K562 (cell line): ENCODE measurements around the gene ITGBL1.

ENCODE experiments used
- EP400 ChIP-seq: fragments of 450-650 bp; IDR thresholded peaks from 2 replicates; pipeline ENCODE4 v1.6.1; 2017; ENCODE audit warnings: antibody characterized with exemption, mild to moderate bottlenecking, moderate library complexity
- EZH2 ChIP-seq: IDR thresholded peaks from 2 replicates; pipeline ENCODE4 v1.6.1; 2012; ENCODE audit warnings: low read depth, mild to moderate bottlenecking, inconsistent platforms, low read length, borderline replicate concordance
- FOXM1 ChIP-seq, 2 experiments: fragments of 450-650 bp in 1 of 2; sonication (generic) in 1 of 2; formaldehyde crosslinking in 1 of 2; IDR thresholded peaks; 2 replicates each; pipeline versions ENCODE4 v1.6.1 to v1.9.0; 2017 to 2022; ENCODE audit warnings: low read depth in 2 of 2, mild to moderate bottlenecking in 2 of 2, missing genetic modification reagents in 1 of 2, moderate library complexity in 1 of 2
- MAZ ChIP-seq, 2 experiments: fragments of 450-650 bp in 1 of 2; sonication (generic) in 1 of 2; formaldehyde crosslinking; IDR thresholded peaks in 1 of 2; conservative IDR thresholded peaks in 1 of 2; 2 replicates each; pipeline versions ENCODE4 v1.4.0 to v1.5.0; 2020; ENCODE audit warnings: mild to moderate bottlenecking in 1 of 2, missing genetic modification reagents in 1 of 2
- RBM15 ChIP-seq: fragments of 200-400 bp; formaldehyde crosslinking; IDR thresholded peaks from 2 replicates; pipeline ENCODE4 v1.6.1; 2018; ENCODE audit warnings: mild to moderate bottlenecking, low read length, moderate library complexity; ENCODE audit not compliant: insufficient read depth
- YY1 ChIP-seq, 3 experiments: IDR thresholded peaks; 2 replicates each; pipeline ENCODE4 v1.6.1; 2011; ENCODE audit warnings: low read length in 2 of 3, mild to moderate bottlenecking in 2 of 3, moderate library complexity in 2 of 3, borderline replicate concordance in 1 of 3, control low read depth in 1 of 3, low read depth in 1 of 3; ENCODE audit not compliant: insufficient read depth in 3 of 3, insufficient replicate concordance in 2 of 3, control insufficient read depth in 1 of 3, insufficient read length in 1 of 3; ENCODE audit errors: extremely low read depth in 1 of 3
- ZNF384 ChIP-seq: IDR thresholded peaks from 2 replicates; pipeline ENCODE4 v1.6.1; 2012; ENCODE audit warnings: low read depth, low read length, improper control_type of control experiment
- TF ChIP-seq, protein P1 (sequence below), 3 experiments: IDR thresholded peaks in 2 of 3; conservative IDR thresholded peaks in 1 of 3; 2 replicates each; pipeline ENCODE4 v1.5.1; 2011 to 2012; ENCODE audit warnings: low read length in 3 of 3, mild to moderate bottlenecking in 3 of 3, control low read depth in 2 of 3, improper control_type of control experiment in 1 of 3, inconsistent platforms in 1 of 3, low read depth in 1 of 3, mixed read lengths in 1 of 3, moderate library complexity in 1 of 3; ENCODE audit not compliant: insufficient read depth in 2 of 3

- TF ChIP-seq MAZ (CRISPR knock-in tag; conservative IDR thresholded peaks at IDR 0.05 in 1 of 2, IDR thresholded peaks at IDR 0.05 in 1 of 2): no peak
- no peak for TF ChIP-seq FOXM1 (IDR thresholded peaks at IDR 0.05; ENCODE audit: low read depth)
- TF ChIP-seq FOXM1 (CRISPR knock-in tag; IDR thresholded peaks at IDR 0.05; ENCODE audit: low read depth): no peak
- no peak for TF ChIP-seq ZNF384
- TF ChIP-seq EZH2: no peak
- no peak for TF ChIP-seq YY1 (IDR thresholded peaks at IDR 0.05; ENCODE audit: borderline replicate concordance in 1 of 3, control insufficient read depth in 1 of 3, extremely low read depth in 1 of 3, insufficient read depth in 3 of 3, insufficient read length in 1 of 3, insufficient replicate concordance in 2 of 3, low read depth in 1 of 3, low read length in 2 of 3)
- TF ChIP-seq, protein P1, sequence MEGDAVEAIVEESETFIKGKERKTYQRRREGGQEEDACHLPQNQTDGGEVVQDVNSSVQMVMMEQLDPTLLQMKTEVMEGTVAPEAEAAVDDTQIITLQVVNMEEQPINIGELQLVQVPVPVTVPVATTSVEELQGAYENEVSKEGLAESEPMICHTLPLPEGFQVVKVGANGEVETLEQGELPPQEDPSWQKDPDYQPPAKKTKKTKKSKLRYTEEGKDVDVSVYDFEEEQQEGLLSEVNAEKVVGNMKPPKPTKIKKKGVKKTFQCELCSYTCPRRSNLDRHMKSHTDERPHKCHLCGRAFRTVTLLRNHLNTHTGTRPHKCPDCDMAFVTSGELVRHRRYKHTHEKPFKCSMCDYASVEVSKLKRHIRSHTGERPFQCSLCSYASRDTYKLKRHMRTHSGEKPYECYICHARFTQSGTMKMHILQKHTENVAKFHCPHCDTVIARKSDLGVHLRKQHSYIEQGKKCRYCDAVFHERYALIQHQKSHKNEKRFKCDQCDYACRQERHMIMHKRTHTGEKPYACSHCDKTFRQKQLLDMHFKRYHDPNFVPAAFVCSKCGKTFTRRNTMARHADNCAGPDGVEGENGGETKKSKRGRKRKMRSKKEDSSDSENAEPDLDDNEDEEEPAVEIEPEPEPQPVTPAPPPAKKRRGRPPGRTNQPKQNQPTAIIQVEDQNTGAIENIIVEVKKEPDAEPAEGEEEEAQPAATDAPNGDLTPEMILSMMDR (IDR thresholded peaks at IDR 0.05 in 2 of 3, conservative IDR thresholded peaks at IDR 0.05 in 1 of 3; ENCODE audit: insufficient read depth in 2 of 3, low read depth in 1 of 3, low read length in 3 of 3): no peak
- no peak for TF ChIP-seq RBM15
- no peak for TF ChIP-seq EP400
Measured at GRCh38 chr13:101433895-101434294, 18.6 kb upstream of the ITGBL1 start.
